CD4-positive, alpha-beta T cell treated with Interleukin-10 for 1 hour (primary cell): ENCODE data around the gene SARDH.

ENCODE experiments used
- DNase-seq: peaks from one replicate; pipeline ENCODE4 v3.0.0-alpha.2; 2020

Gene SARDH

DNA sequence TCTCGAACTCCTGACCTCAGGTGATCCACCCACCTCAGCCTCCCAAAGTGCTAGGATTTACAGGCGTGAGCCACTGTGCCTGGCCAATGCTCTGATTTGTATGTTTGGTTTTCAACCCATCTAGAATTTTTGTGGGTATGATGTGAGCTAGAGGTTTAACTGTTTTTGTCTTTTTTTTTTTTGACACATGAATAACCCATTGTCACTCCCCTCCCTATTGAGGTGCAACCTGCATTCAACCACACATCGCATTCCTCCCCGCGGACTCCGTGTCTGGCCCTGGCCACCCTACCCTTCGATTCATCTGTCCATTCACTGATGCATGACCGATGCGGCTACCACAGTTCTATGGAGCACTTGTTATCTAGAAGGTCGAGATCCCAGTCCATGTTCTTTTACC, 119.4 kb downstream of the SARDH start:
- DNase-seq: no peak

DNA sequence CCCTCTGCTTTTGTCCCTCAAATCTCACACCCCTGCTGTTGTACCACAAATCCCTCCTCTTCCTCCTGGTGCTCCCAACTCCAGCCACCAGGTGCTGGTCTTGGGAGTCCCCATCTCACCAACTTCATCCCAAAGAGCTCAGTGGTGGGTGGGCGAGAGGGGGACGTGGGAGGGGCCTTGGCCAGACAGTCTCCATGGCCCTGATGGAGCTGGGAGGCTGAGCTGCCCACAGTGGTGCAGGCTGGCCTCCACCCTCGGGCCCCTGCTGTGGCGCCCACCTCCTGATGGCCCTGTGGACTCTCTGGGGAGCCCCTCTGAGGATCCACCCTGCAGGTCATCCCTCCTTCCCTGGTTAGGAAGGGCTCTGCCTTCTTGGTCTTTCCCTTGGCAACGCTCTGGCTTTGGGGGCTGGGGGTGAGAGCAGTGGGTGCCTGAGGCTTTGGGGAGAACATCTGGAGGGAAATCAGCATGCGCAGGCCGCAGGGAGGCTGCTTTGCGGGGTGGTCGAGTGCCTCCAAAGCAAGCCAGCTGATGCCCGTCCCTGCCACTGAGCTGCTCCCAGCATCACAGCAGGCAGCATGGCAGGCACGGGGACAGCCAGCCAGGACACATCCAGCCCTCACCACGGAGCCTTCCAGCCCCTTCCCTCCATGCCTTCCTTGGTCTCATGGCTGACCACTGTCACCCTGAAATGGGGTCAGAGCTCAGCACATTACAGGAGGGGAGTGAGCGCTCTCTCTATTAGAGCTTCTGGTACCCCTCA, 121.3 kb downstream of the SARDH start:
- DNase-seq: no peak

DNA sequence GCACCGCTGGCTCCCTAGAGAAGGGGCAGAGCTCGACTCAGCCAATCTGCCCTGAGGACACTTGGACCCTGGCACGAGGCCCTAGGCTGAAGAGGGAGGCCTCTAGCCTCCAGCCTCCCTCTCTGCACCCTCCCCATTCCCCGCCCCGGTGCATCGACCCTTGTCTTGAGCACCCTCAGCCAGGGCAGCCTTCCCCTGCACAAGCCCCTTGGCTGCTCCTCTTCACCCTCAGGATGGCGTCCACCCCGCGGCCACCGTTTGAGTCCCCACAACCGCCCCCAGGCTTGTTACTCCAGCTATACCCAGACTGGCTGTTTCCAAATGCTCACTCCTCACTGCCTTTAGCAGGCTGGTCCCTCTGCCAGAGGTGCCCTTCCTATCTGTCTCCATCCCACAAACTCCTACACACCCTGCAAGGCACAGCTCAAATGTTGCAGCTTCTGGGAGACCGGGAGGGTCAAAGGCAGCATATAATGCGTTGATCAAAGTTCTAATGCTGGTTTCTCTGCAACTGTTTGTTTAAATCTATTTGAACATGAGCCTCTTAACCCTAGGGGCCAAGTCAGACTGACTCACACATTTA, 122.5 kb downstream of the SARDH start:
- DNase-seq: no peak

DNA sequence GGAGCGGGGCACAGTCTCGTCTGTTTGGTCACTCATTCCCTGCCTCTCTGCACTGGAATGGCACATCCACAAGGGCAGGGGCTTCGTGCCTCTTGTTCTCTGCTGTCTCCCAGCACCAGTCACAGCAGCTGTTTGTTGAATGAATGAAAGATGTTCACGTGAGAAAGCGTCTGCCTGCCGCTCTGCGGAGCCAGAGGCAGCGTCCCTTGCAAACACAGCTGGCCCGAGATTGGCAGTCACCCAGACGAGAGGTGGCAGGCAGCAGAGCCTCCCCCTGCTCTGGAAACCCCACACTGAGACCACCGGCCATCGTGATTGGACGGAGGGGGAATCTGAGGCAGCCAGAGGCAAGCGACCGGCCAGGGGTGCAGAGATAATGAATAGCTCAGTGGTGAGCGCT, 123.0 kb downstream of the SARDH start:
- DNase-seq: no peak

DNA sequence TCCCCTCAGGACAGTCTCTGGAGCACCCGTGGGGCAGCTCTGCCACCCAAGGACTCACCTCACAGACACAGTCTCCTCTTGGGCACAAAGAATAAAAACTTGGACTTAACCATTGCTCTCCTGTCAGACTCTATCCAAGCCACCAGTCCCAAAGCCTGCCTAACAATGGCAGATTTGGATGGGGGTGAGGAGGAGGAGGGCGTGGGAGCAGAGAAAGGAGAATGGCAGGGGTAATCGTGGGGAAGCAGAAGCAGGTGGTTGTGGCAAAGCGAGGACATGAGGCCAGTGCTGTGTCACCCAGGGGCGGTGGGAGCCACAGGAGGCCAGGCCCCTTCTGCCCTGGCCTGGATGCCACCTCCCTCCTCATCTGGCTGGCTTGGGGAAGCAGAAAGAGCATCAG, 123.5 kb downstream of the SARDH start:
- DNase-seq: no peak

DNA sequence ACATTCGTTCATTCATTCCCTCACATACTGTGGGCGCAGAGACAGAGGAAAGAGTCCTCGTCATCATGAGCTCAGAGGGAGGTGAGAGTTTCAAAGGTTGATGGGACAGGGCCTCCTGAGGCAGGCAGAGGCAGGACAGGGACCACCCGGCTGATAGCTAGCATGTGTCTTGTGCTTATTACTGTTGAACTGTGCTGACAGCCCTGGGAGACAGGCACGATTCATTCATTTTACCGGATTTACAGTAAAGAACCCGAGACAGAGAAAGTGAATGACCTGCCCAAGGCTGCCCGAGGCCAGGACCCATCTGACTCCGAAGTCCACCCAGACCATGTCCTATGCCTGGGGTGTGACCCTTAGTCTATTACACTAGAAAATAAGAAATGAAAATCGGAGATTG, 124.1 kb downstream of the SARDH start:
- DNase-seq: no peak
